Measurements from ENCODE around the gene HNF4A. TPM values are rescaled to one million over a fixed set of nuclear protein-coding genes. Genes with fewer than 3 reads are reported as not detected.

The HNF4A gene
- total and polyA plus RNA-seq, 8 donors, result 7.4 to 29.2 (median 22.2) TPM

DNA sequence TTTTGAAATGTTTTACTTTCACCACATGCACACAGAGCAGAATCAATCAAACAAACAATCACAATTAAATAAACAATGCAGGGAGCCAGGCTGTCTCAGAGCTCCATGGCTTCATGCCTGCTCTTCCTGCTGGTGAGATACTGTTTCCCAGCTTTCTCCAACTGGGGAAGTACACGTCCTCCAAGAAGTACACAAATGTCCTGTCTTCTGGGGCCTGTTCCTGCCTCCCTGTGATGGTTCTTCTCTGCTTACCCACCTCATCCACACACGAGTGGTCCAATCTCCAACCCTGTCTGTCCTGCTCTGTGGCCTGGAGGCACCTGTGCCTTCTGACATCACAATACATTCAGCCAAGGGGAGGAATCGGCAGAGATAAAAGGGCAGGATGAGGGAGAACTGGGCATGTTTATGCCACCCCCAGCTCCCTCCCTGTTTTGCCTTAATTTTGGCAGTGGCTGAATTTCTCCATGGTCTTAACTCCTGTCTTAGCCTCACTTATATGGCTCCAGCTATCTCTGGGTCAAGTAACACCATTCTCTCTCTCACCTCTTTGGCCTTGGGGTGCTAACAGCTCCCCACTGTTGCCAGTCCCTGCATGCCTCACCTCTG lies 94.9 kb downstream of the HNF4A start:
- no peak overlapping the region for H3K4me3 ChIP-seq
- intact Hi-C loops (cut with DNase I), result no loop called here
- FAIRE-seq (no peak), DNase-seq (no peak), ATAC-seq (peak in 1 of 4 donors; percentile 17)
- H3K27me3 ChIP-seq, result no peaks in the 10 kb centered on the region
- H3K36me3 ChIP-seq, result no peaks in the 10 kb centered on the region
- no peaks in the 10 kb centered on the region for H3K4me1 ChIP-seq
- 34 to 38% methylated on average over 3 of the region's 3 CpGs for WGBS, 2 donors
- H3K27ac ChIP-seq, result no peak overlapping the region
- H3K9me3 ChIP-seq, result no peaks in the 10 kb centered on the region
- TF ChIP-seq, protein P1, sequence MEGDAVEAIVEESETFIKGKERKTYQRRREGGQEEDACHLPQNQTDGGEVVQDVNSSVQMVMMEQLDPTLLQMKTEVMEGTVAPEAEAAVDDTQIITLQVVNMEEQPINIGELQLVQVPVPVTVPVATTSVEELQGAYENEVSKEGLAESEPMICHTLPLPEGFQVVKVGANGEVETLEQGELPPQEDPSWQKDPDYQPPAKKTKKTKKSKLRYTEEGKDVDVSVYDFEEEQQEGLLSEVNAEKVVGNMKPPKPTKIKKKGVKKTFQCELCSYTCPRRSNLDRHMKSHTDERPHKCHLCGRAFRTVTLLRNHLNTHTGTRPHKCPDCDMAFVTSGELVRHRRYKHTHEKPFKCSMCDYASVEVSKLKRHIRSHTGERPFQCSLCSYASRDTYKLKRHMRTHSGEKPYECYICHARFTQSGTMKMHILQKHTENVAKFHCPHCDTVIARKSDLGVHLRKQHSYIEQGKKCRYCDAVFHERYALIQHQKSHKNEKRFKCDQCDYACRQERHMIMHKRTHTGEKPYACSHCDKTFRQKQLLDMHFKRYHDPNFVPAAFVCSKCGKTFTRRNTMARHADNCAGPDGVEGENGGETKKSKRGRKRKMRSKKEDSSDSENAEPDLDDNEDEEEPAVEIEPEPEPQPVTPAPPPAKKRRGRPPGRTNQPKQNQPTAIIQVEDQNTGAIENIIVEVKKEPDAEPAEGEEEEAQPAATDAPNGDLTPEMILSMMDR (IDR thresholded peaks at IDR 0.05), result no peak

DNA sequence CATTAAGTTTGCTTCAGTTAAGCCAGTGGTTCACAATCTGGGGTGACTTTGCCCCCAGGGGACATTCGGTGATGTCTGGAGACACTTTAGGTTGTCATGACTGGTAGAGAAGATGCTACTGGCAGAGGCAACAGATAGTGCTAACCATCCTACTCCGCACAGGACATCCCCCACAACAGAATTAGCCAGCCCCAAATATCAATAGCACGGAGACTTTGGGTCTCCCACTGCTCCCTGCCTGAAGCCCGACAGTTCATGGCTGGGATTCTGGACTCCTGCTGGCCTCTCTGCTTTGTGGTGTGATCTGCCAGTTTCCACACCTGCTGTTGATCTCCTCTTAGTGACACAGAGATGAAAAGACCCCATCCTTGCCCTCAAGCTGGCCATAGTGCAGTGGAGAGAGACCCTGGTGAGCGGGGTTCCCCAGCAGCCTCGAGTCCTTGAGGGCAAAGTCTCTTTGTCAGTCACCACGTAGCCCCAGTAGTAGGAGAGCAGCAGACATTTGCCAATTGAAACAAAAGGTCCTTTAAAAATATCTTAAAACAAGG lies 95.5 kb downstream of the HNF4A start:
- no peak for ATAC-seq

DNA sequence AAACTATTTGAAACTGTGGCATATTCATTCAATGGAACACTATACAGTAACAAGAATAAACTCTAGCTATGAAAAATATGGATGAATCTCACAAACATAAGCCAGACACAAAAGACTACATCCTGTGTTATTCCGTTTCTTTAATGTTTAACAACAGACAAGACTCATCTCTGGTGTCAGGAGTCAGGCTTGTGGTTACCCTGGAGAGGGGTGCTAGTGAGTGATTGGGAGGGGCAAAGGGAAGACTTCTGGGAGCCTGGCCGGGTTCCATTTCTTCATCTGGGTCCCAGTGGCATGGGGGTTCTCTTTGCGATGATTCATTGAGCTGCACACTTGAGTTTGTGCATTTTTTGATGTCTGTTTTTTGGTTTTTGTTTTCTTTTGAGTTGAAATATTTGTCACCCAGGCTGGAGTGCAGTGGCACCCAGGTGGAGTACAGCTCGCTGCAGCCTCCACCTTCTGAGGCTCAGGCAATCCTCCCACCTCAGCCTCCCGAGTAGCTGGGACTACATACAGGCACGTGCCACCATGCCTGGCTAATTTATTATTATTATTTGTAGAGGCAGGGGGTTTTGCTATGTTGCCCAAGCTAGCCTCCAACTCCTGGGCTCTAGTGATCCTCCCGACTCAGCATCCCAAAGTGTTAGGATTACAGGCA lies 98.9 kb downstream of the HNF4A start:
- no peak for ATAC-seq
- Histone ChIP-seq H3K4me1 (no peaks in the 10 kb centered on the region), H3K27me3 (no peaks in the 10 kb centered on the region), H3K36me3 (no peaks in the 10 kb centered on the region), H3K27ac (no peak overlapping the region), H3K4me3 (no peak overlapping the region), H3K9me3 (no peaks in the 10 kb centered on the region)
- DNase-seq, result no peak
- intact Hi-C loops (cut with DNase I), result no loop called here
- TF ChIP-seq, protein P1 (IDR thresholded peaks at IDR 0.05), result no peak
- no peak for FAIRE-seq
- WGBS, 2 donors, result 81 to 82% methylated on average over 7 of the region's 7 CpGs

More for the DNA sequence above, 95.5 kb downstream of the HNF4A start:
- Histone ChIP-seq H3K4me1 (no peaks in the 10 kb centered on the region), H3K36me3 (no peaks in the 10 kb centered on the region), H3K9me3 (no peaks in the 10 kb centered on the region), H3K27me3 (no peaks in the 10 kb centered on the region), H3K4me3 (no peak overlapping the region), H3K27ac (no peak overlapping the region)
- TF ChIP-seq, protein P1 (IDR thresholded peaks at IDR 0.05), result no peak
- DNase-seq, result no peak
- 71 to 75% methylated on average over 7 of the region's 7 CpGs for WGBS, 2 donors
- intact Hi-C loops (cut with DNase I), result no loop called here
- FAIRE-seq, result no peak

DNA sequence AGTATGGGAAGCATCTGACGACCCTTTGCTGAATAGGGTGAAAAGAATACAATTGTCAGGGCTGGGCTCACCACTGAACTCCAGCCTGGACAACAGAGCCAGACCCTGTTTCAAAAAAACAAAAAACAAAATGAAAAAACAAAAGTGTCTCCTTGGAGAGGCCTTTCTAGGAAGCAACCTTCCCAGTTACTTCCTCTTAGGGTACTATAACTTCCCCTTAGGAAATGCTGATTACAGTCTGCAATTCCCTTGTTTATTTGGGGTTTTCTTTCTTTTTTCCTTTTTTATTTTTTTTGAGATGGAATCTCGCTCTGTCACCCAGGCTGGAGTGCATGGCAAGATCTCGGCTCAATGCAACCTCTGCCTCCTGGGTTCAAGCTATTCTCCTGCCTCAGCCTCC lies 99.6 kb downstream of the HNF4A start:
- H3K27me3 ChIP-seq, result no peaks in the 10 kb centered on the region
- FAIRE-seq, result no peak
- intact Hi-C loops (cut with DNase I), result no loop called here
- H3K4me1 ChIP-seq, result no peaks in the 10 kb centered on the region
- no peak overlapping the region for H3K4me3 ChIP-seq
- no peaks in the 10 kb centered on the region for H3K9me3 ChIP-seq
- 66 to 67% methylated on average over 3 of the region's 3 CpGs for WGBS, 2 donors
- H3K27ac ChIP-seq, result no peak overlapping the region
- H3K36me3 ChIP-seq, result no peaks in the 10 kb centered on the region
- no peak for ATAC-seq
- DNase-seq, result no peak
- TF ChIP-seq, protein P1 (IDR thresholded peaks at IDR 0.05), result no peak

DNA sequence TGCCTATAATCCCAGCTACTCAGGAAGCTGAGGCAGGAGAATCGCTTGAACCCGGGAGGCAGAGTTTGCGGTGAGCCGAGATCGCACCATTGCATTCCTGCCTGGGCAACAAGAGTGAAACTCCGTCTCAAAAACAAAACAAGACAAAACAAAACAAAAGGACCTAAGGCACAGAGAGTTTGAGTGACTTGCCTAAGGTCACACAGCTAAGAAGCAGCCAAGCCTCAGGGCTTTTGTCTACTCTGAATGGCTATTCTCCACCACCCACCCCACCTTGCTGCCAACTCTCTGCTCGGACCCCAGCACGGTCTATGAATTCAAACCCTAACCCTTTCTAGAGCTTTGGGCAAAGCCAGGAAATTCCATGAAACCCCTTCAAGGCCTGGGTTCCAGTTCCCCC lies 101.1 kb downstream of the HNF4A start:
- ATAC-seq (no peak), DNase-seq (no peak), FAIRE-seq (no peak)
- Histone ChIP-seq H3K9me3 (no peaks in the 10 kb centered on the region), H3K4me1 (peaks cover 0 to 9% (median 6%) of the 10 kb centered on the region in 3 donors), H3K36me3 (no peaks in the 10 kb centered on the region), H3K4me3 (no peak overlapping the region), H3K27ac (no peak overlapping the region), H3K27me3 (no peaks in the 10 kb centered on the region)
- 81 to 88% methylated on average over 8 of the region's 8 CpGs for WGBS, 2 donors
- intact Hi-C loops (cut with DNase I), result no loop called here
- TF ChIP-seq, protein P1 (IDR thresholded peaks at IDR 0.05), result no peak
